CD4-positive, alpha-beta T cell (primary cell): ENCODE data around the gene CBX2. TPM values are rescaled to one million over a fixed set of nuclear protein-coding genes. Genes with fewer than 3 reads are reported as not detected.

Experiments used
- ATAC-seq: fragments of 200-7000 bp; cut with Tn5 transposase; one replicate; pipeline ENCODE4 v1.10.0; 2022; ENCODE audit warnings: mild to moderate bottlenecking; ENCODE audit not compliant: poor library complexity
- CTCF ChIA-PET: fragments of 350-600 bp; sonication (Branson Sonifier 250); formaldehyde crosslinking; loops from one replicate; lab custom pipeline; 2021; ENCODE audit warnings: antibody characterized with exemption, inconsistent platforms; lab: Charles Lee
- POLR2A ChIA-PET: fragments of 350-600 bp; sonication (Branson Sonifier 250); formaldehyde crosslinking; loops from one replicate; lab custom pipeline; 2021; ENCODE audit warnings: antibody characterized with exemption, inconsistent platforms; lab: Charles Lee
- DNase-seq, 14 experiments: peaks; one replicate each; pipeline ENCODE4 v3.0.0-alpha.2; 2013 to 2020; ENCODE audit warnings: mixed read lengths in 2 of 14
- H3K27ac ChIP-seq, 2 donors: one replicate each; pipeline versions ENCODE4 v1.5.1 to v1.7.0; 2013; ENCODE audit warnings: low read length in 2 of 2, low read depth in 1 of 2, mild to moderate bottlenecking in 1 of 2
- H3K27me3 ChIP-seq, 2 experiments: 1 replicate in 1 of 2; 2 replicates in 1 of 2; pipeline versions ENCODE4 v1.6.1 to v1.7.0; 2013; ENCODE audit warnings: low read length in 2 of 2, control low read depth in 1 of 2, mild to moderate bottlenecking in 1 of 2, moderate library complexity in 1 of 2; ENCODE audit not compliant: insufficient read depth in 2 of 2, control insufficient read depth in 1 of 2
- H3K36me3 ChIP-seq: one replicate; pipeline ENCODE4 v1.6.1; 2013; ENCODE audit warnings: low read length, control low read depth; ENCODE audit not compliant: insufficient read depth
- H3K4me1 ChIP-seq: one replicate; pipeline ENCODE4 v1.6.1; 2013; ENCODE audit warnings: low read length, control low read depth; ENCODE audit not compliant: insufficient read depth
- H3K4me3 ChIP-seq: one replicate; pipeline ENCODE4 v1.5.1; 2013; ENCODE audit warnings: mild to moderate bottlenecking, low read length, moderate library complexity
- H3K9me3 ChIP-seq, 2 experiments: 1 replicate in 1 of 2; 2 replicates in 1 of 2; pipeline versions ENCODE4 v1.6.1 to v1.7.0; 2013; ENCODE audit warnings: low read length in 2 of 2, mild to moderate bottlenecking in 2 of 2, control low read depth in 1 of 2, moderate library complexity in 1 of 2; ENCODE audit not compliant: control insufficient read depth in 1 of 2, insufficient read depth in 1 of 2
- H3K27ac Mint-ChIP-seq: one replicate; pipeline ENCODE4 v1.8.0; 2020; ENCODE audit warnings: mixed read lengths
- H3K27me3 Mint-ChIP-seq: one replicate; pipeline ENCODE4 v1.8.0; 2021; ENCODE audit warnings: mixed read lengths
- H3K36me3 Mint-ChIP-seq: one replicate; pipeline ENCODE4 v1.8.0; 2021; ENCODE audit warnings: low read depth, mixed read lengths
- H3K4me1 Mint-ChIP-seq: one replicate; pipeline ENCODE4 v1.8.0; 2021; ENCODE audit warnings: low read depth, mixed read lengths
- H3K4me3 Mint-ChIP-seq: one replicate; pipeline ENCODE4 v1.8.0; 2020; ENCODE audit warnings: mild to moderate bottlenecking, mixed read lengths
- H3K9me3 Mint-ChIP-seq: one replicate; pipeline ENCODE4 v1.8.0; 2020; ENCODE audit warnings: mixed read lengths
- intact Hi-C, 2 experiments: fragments of 100-400 bp; cut with DNase I in 1 of 2; cut with micrococcal nuclease in 1 of 2; formaldehyde crosslinking; loops; one replicate each; pipeline versions ENCODE4 v1.15.1 to v1.9.0; 2023 to 2025; cut with DNase I, micrococcal nuclease
- total RNA-seq, 174 experiments: library from RNA in 2 of 174; stranded (reverse) in 2 of 174; gene quantifications; one replicate each; pipeline ENCODE4 v1.2.3 and lab custom pipeline; 2021 to 2026
- TF ChIP-seq, protein P1 (sequence below): fragments of 200-600 bp; IDR thresholded peaks from one replicate; pipeline ENCODE4 v1.8.0; 2022; ENCODE audit warnings: antibody characterized with exemption, mild to moderate bottlenecking

CBX2 gene
- total RNA-seq, 2 experiments from 2014 or later: 0.31 TPM; not detected in 1

DNA sequence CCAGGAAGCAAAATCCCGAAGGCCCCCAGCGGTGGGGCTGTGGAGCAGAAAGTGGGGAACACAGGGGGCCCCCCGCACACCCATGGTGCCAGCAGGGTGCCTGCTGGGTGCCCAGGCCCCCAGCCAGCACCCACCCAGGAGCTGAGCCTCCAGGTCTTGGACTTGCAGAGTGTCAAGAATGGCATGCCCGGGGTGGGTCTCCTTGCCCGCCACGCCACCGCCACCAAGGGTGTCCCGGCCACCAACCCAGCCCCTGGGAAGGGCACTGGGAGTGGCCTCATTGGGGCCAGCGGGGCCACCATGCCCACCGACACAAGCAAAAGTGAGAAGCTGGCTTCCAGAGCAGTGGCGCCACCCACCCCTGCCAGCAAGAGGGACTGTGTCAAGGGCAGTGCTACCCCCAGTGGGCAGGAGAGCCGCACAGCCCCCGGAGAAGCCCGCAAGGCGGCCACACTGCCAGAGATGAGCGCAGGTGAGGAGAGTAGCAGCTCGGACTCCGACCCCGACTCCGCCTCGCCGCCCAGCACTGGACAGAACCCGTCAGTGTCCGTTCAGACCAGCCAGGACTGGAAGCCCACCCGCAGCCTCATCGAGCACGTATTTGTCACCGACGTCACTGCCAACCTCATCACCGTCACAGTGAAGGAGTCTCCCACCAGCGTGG, 6.5 kb downstream of the CBX2 start:
- H3K9me3 ChIP-seq: peaks cover 0 to 18% of the 10 kb centered on the region in 2 experiments
- no peak overlapping the region for H3K27ac ChIP-seq
- POLR2A ChIA-PET: no interaction called here
- Mint-ChIP-seq H3K9me3 (no peaks in the 10 kb centered on the region), H3K36me3 (no peaks in the 10 kb centered on the region), H3K27me3 (peaks cover 82% of the 10 kb centered on the region), H3K27ac (no peak overlapping the region), H3K4me3 (no peak overlapping the region), H3K4me1 (peaks cover 9% of the 10 kb centered on the region)
- intact Hi-C loops: no loop called here
- CTCF ChIA-PET: no interaction called here
- peaks cover 8% of the 10 kb centered on the region for H3K4me1 ChIP-seq
- no peaks in the 10 kb centered on the region for H3K36me3 ChIP-seq
- DNase-seq (no peak), ATAC-seq (no peak)
- H3K27me3 ChIP-seq: peaks cover 68 to 73% of the 10 kb centered on the region in 2 experiments
- TF ChIP-seq, protein P1, sequence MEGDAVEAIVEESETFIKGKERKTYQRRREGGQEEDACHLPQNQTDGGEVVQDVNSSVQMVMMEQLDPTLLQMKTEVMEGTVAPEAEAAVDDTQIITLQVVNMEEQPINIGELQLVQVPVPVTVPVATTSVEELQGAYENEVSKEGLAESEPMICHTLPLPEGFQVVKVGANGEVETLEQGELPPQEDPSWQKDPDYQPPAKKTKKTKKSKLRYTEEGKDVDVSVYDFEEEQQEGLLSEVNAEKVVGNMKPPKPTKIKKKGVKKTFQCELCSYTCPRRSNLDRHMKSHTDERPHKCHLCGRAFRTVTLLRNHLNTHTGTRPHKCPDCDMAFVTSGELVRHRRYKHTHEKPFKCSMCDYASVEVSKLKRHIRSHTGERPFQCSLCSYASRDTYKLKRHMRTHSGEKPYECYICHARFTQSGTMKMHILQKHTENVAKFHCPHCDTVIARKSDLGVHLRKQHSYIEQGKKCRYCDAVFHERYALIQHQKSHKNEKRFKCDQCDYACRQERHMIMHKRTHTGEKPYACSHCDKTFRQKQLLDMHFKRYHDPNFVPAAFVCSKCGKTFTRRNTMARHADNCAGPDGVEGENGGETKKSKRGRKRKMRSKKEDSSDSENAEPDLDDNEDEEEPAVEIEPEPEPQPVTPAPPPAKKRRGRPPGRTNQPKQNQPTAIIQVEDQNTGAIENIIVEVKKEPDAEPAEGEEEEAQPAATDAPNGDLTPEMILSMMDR: no peak
- no peak overlapping the region for H3K4me3 ChIP-seq

DNA sequence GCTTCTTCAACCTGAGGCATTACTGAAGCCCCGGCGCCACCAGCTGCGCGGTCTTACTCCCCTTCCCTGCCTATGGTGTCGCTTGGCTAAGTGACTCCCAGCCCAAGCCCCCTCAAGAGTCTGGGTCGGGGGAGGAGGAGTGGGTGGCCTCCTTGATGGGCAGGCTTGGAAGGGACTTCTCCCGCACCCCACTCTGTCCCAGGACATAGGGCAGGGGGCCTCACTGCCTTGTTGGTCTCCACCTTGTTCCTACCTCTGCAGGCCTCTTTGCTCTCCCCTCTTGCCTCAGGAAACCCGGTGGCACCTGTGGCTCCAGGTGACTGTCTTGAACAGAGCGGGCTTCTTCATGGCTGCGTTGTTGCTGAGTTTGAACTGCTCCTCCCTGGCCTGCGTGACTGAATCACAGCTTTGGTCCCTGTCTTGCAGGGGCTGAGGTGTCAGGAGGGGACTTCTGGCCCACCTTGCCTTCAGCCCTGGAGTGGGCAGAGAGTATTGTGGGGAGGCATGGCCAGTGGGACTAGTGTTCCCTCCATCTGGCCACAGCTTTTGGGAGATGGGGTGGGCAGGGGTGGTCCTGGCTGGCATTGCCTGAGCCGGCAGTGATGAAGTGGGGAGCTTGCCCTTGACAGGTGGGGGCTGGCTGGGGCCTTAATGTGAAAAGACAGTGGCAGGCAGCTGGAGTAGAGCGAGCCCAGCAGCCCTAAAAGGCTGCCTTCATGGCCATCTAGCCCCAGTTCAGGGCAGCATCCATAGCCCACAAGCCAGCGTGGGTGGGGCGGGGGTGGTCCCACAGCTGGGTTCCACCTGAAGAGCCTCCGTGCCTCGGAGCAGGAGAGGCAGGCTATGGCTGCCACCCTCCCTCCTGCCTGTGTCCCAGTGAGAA, 7.3 kb downstream of the CBX2 start:
- Mint-ChIP-seq H3K9me3 (no peaks in the 10 kb centered on the region), H3K36me3 (no peaks in the 10 kb centered on the region), H3K4me1 (peaks cover 9% of the 10 kb centered on the region), H3K27me3 (peaks cover 78% of the 10 kb centered on the region), H3K4me3 (no peak overlapping the region), H3K27ac (no peak overlapping the region)
- CTCF ChIA-PET: no interaction called here
- peaks cover 0 to 21% of the 10 kb centered on the region in 2 experiments for H3K9me3 ChIP-seq
- TF ChIP-seq, protein P1: no peak
- no peak for ATAC-seq
- POLR2A ChIA-PET: no interaction called here
- H3K27me3 ChIP-seq: peaks cover 68 to 73% of the 10 kb centered on the region in 2 experiments
- DNase-seq: no peak
- H3K4me1 ChIP-seq: peaks cover 15% of the 10 kb centered on the region
- intact Hi-C loops: no loop called here
- no peaks in the 10 kb centered on the region for H3K36me3 ChIP-seq
- H3K27ac ChIP-seq: no peak overlapping the region
- no peak overlapping the region for H3K4me3 ChIP-seq

DNA sequence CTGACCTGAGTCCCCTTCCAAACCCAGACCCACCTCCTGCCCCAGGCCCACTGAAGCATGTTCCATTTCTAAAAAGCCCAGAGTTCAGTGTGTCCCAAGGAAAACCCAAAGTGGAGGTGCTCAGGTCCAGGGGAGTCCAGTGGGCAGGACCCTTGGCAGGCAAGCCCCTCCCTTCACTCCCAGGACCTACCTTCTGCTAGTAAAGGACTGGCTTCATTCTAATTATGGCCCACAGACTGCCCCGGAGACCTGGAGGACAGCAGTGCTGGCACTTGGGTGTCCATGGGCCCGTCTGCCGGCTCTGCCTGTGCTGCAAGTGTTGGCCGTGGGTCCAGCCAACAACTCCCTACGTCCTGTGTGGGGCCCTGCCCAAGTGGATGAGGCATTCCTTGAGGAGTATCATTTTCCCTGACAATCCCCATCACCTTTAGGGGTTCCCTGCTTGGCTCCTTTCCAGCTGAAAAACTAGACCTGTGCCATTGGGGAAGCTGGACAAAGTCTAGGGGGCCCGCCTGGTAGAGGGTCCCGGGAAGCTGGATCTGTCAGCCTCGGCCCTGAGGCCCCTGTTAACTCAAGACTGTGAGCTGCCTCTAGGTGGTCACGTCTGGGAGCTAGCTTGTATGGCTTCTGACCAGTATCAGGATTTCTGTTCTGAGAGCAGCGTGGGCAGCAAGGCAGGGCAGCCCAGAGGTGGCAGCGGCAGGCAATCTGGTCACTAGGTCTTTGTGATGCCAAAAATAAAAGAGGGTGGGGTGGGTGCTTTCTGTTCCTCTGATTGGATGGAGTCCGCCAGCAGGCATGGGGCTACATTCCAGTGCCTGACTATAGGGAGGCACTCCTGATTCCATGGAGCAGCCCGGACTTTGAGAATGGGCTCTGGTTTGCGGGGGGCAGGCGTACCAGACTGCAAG, 8.2 kb downstream of the CBX2 start:
- DNase-seq: no peak
- H3K4me1 ChIP-seq: peaks cover 24% of the 10 kb centered on the region
- H3K9me3 Mint-ChIP-seq: no peaks in the 10 kb centered on the region
- TF ChIP-seq, protein P1: no peak
- CTCF ChIA-PET: no interaction called here
- POLR2A ChIA-PET: no interaction called here
- peaks cover 8% of the 10 kb centered on the region for H3K4me1 Mint-ChIP-seq
- peaks cover 75% of the 10 kb centered on the region for H3K27me3 Mint-ChIP-seq
- H3K4me3 ChIP-seq: no peak overlapping the region
- H3K36me3 ChIP-seq: no peaks in the 10 kb centered on the region
- no peak overlapping the region for H3K4me3 Mint-ChIP-seq
- no peak overlapping the region for H3K27ac ChIP-seq
- intact Hi-C loops: no loop called here
- peaks cover 68 to 79% of the 10 kb centered on the region in 2 experiments for H3K27me3 ChIP-seq
- H3K36me3 Mint-ChIP-seq: no peaks in the 10 kb centered on the region
- H3K9me3 ChIP-seq: peaks cover 0 to 30% of the 10 kb centered on the region in 2 experiments
- no peak for ATAC-seq
- no peak overlapping the region for H3K27ac Mint-ChIP-seq
